Measurements from ENCODE around the gene TP53AIP1. TPM values are rescaled to one million over a fixed set of nuclear protein-coding genes. Genes with fewer than 3 reads are reported as not detected.
"Not testable (repeated sequence)": the region's sequence is repeated elsewhere in the genome, so short reads cannot be mapped to it uniquely, and the experiment has no call there.

TP53AIP1 gene
- total and polyA plus RNA-seq, 10 donors, result 0.03 to 0.14 (median 0.12) TPM; not detected in 6

- Histone ChIP-seq H3K4me3 (no peak overlapping the region), H3K9me3 (no peaks in the 10 kb centered on the region), H3K36me3 (peaks cover 0 to 4% (median 0%) of the 10 kb centered on the region in 6 donors), H3K27ac (no peak overlapping the region), H3K27me3 (replicated peaks in 1 of 7) (no peaks in the 10 kb centered on the region), H3K4me1 (peaks cover 0 to 25% (median 4%) of the 10 kb centered on the region in 6 donors)
- WGBS, 5 donors, result 88 to 90% (median 90%) methylated on average over 11 to 15 of the region's 15 CpGs
- DNase-seq, result peak; percentile 71
- intact Hi-C loops (cut with DNase I; ENCODE audit: low total_unique reads), result no loop called here
- TF ChIP-seq POLR2A (IDR thresholded peaks at IDR 0.05) (no peak), POLR2AphosphoS5 (IDR thresholded peaks at IDR 0.05) (no peak), CTCF (IDR thresholded peaks at IDR 0.05 in 8 of 11, conservative IDR thresholded peaks at IDR 0.05 in 3 of 11) (no peak)
Observed at GRCh38 chr11:128920666-128921065, 22.0 kb downstream of the TP53AIP1 start.

- H3K4me1 ChIP-seq, result peaks cover 0 to 19% (median 4%) of the 10 kb centered on the region in 6 donors
- H3K27ac ChIP-seq; intact Hi-C loops (cut with DNase I; ENCODE audit: low total_unique reads); H3K36me3 ChIP-seq; H3K27me3 ChIP-seq (replicated peaks in 1 of 7); H3K9me3 ChIP-seq; H3K4me3 ChIP-seq: not testable (repeated sequence)
- WGBS, 5 donors, result 73 to 85% (median 78%) methylated on average over 7 of the region's 7 CpGs
- DNase-seq, result peak; percentile 45
Observed at GRCh38 chr11:128919635-128920034, 23.0 kb downstream of the TP53AIP1 start.

- no peak overlapping the region for H3K4me3 ChIP-seq
- peak; percentile 66 for DNase-seq
- WGBS, 5 donors, result 27 to 46% (median 33%) methylated on average over 5 of the region's 5 CpGs
- no peak for TF ChIP-seq POLR2AphosphoS5 (IDR thresholded peaks at IDR 0.05)
- TF ChIP-seq CTCF (IDR thresholded peaks at IDR 0.05 in 8 of 11, conservative IDR thresholded peaks at IDR 0.05 in 3 of 11), result no peak
- no peak for TF ChIP-seq POLR2A (IDR thresholded peaks at IDR 0.05)
- intact Hi-C loops (cut with DNase I; ENCODE audit: low total_unique reads), result no loop called here
- H3K27me3 ChIP-seq (replicated peaks in 1 of 7), result peaks cover 0 to 4% (median 0%) of the 10 kb centered on the region in 7 donors
- H3K36me3 ChIP-seq, result peaks cover 0 to 13% (median 0%) of the 10 kb centered on the region in 6 donors
- H3K4me1 ChIP-seq, result peaks cover 0 to 19% (median 4%) of the 10 kb centered on the region in 6 donors
- H3K9me3 ChIP-seq, result no peaks in the 10 kb centered on the region
- no peak overlapping the region for H3K27ac ChIP-seq
Observed at GRCh38 chr11:128919216-128919615, 23.5 kb downstream of the TP53AIP1 start.

GRCh38 chr11:128917144-128917724 lies 25.4 kb downstream of the TP53AIP1 start:
- 44 to 62% (median 52%) methylated on average over 5 of the region's 5 CpGs for WGBS, 5 donors
- peaks cover 0 to 9% (median 0%) of the 10 kb centered on the region in 7 donors for H3K27me3 ChIP-seq (replicated peaks in 1 of 7)
- TF ChIP-seq CTCF (IDR thresholded peaks at IDR 0.05 in 8 of 11, conservative IDR thresholded peaks at IDR 0.05 in 3 of 11) (no peak), POLR2A (IDR thresholded peaks at IDR 0.05) (no peak), POLR2AphosphoS5 (IDR thresholded peaks at IDR 0.05) (no peak)
- H3K9me3 ChIP-seq, result no peaks in the 10 kb centered on the region
- no peak overlapping the region for H3K27ac ChIP-seq
- peak; percentile 36 for DNase-seq
- intact Hi-C loops (cut with DNase I; ENCODE audit: low total_unique reads), result no loop called here
- H3K36me3 ChIP-seq, result peaks cover 0 to 23% (median 0%) of the 10 kb centered on the region in 6 donors
- H3K4me1 ChIP-seq, result peaks cover 0 to 19% (median 4%) of the 10 kb centered on the region in 6 donors
- H3K4me3 ChIP-seq, result no peak overlapping the region

Data from spleen (tissue), 11 donors.